Mucosa of descending colon (tissue), 3 donors: ENCODE measurements around the gene ZNHIT3. TPM values are rescaled to one million over a fixed set of nuclear protein-coding genes. Genes with fewer than 3 reads are reported as not detected.

Experiments used
- ATAC-seq: fragments of 200-7000 bp; cut with Tn5 transposase; one replicate; pipeline ENCODE4 v1.9.1; 2020; ENCODE audit warnings: mild to moderate bottlenecking, moderate library complexity
- DNase-seq, 3 donors: peaks; one replicate each; pipeline ENCODE4 v3.0.0-alpha.2; 2020
- H3K36me3 ChIP-seq: fragments of 200-600 bp; one replicate; pipeline ENCODE4 v1.8.0; 2021; ENCODE audit warnings: low read depth, mild to moderate bottlenecking
- H3K4me1 ChIP-seq: fragments of 200-600 bp; one replicate; pipeline ENCODE4 v1.8.0; 2021; ENCODE audit warnings: low read depth, mild to moderate bottlenecking
- H3K4me3 ChIP-seq: fragments of 200-600 bp; one replicate; pipeline ENCODE4 v1.8.0; 2021; ENCODE audit warnings: mild to moderate bottlenecking
- H3K9me3 ChIP-seq: fragments of 200-600 bp; one replicate; pipeline ENCODE4 v1.8.0; 2021; ENCODE audit warnings: mild to moderate bottlenecking
- intact Hi-C, 2 donors: fragments of 100-400 bp; cut with DNase I in 1 of 2; cut with micrococcal nuclease in 1 of 2; formaldehyde crosslinking; loops; one replicate each; pipeline versions ENCODE4 v1.11.0 to v1.11.1; 2022; cut with DNase I, micrococcal nuclease
- total RNA-seq, 3 donors: library from RNA; stranded (reverse); fragmentation: NEBNext Ultra II Directional in 2 of 3; extraction: Animal tissue kit (Norgen Biotek cat#: 25700) in 2 of 3; gene quantifications; one replicate each; pipeline versions ENCODE4 v1.2.1 to v1.2.4, GENCODE V29; 2021 to 2023
- TF ChIP-seq, protein P1 (sequence below): fragments of 200-600 bp; IDR thresholded peaks from one replicate; pipeline ENCODE4 v1.8.0; 2022; ENCODE audit warnings: antibody characterized with exemption, mild to moderate bottlenecking
- donor health status: DM: no; HTN: no; CAD: no; lungs with moderate emphysema.
- donor health status: DM: no; HTN: no; CAD: no.
- donor health status: DM: no; HTN: yes; CAD: no.

Gene ZNHIT3
- total RNA-seq, 3 donors from 2014 or later = 19.8 to 28.0 (median 21.2) TPM

DNA sequence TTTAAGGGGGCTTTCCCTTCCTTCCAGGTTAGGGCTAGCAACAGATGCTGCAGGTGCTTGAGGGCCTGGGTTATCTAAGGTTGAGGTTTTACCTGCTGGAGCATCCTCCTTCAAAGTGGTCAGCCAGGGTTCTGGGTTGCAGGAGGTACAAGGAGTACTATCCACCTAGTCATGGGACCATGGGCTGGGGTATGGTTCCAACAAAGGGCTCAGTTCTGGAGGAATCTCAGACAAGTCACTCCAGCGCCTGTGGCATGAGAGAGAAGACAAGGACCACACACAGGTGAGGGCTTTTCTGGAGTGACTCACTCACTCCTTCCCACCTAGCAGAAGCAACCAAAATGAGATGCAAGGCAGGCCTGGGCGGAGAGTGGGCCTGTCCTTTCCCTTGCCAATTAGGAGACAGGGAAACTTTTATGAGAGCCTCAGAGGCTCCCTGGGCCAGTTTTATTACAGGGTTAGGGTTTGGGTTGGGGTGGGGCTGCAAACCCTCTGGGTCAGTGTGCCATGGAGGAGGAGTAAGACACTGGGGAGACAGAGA is 46.0 kb downstream of the ZNHIT3 start:
- no peaks in the 10 kb centered on the region for H3K36me3 ChIP-seq
- no peak for ATAC-seq
- TF ChIP-seq, protein P1, sequence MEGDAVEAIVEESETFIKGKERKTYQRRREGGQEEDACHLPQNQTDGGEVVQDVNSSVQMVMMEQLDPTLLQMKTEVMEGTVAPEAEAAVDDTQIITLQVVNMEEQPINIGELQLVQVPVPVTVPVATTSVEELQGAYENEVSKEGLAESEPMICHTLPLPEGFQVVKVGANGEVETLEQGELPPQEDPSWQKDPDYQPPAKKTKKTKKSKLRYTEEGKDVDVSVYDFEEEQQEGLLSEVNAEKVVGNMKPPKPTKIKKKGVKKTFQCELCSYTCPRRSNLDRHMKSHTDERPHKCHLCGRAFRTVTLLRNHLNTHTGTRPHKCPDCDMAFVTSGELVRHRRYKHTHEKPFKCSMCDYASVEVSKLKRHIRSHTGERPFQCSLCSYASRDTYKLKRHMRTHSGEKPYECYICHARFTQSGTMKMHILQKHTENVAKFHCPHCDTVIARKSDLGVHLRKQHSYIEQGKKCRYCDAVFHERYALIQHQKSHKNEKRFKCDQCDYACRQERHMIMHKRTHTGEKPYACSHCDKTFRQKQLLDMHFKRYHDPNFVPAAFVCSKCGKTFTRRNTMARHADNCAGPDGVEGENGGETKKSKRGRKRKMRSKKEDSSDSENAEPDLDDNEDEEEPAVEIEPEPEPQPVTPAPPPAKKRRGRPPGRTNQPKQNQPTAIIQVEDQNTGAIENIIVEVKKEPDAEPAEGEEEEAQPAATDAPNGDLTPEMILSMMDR = no peak
- peaks cover 4% of the 10 kb centered on the region for H3K4me1 ChIP-seq
- no peak overlapping the region for H3K4me3 ChIP-seq
- H3K9me3 ChIP-seq = no peaks in the 10 kb centered on the region
- intact Hi-C loops = no loop called here
- no peak for DNase-seq

DNA sequence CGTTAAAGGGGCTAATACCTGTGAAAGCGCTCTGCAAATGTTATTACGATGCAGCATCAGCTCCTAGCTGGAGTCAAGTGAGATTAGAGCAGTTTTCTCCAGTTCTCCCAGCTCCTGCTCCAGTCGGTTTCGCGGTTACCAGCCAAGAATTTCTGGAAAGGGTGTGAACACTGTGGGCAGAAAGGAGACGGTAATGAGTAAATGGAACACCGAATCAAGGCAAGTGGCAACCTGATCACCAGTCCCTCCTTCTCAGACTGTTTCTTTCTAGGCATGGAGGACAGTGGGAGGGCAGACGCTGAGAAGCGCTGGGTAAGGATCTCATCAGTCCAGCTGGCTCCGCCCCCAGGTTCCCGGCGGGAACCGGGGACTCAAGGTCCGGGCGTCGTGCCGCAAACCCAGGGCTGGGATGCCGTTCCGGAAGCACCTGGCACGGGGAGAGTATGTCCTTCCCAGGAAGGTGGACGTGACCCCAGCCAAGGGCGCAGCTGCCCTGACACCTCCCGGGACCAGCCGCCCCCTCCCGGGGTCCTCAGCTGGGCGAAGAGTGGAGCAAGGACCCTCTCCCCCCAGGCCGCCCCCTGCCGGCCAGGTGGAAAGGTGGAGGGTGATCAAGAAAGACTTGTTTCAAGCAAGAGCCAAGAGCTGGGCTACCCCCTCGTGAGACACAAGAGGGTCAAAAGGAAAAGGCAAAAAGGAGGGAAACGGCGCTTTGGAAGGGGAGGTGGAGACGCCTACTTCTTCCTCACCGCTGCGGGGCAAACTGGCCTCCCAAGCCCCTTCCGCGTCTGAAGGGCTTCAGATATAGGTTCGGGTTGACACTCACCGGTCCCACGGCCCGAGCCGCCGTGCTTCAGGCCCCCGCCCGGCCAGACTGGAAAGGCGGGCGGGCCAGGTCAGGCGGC is 47.7 kb downstream of the ZNHIT3 start:
- TF ChIP-seq, protein P1 = peak; percentile 31
- H3K4me3 ChIP-seq = peak overlapping the region; percentile 76
- peak; percentile 69 for ATAC-seq
- no peaks in the 10 kb centered on the region for H3K9me3 ChIP-seq
- H3K4me1 ChIP-seq = peaks cover 4% of the 10 kb centered on the region
- intact Hi-C loops = no loop called here
- H3K36me3 ChIP-seq = no peaks in the 10 kb centered on the region
- peak; percentile 83 to 87 (median 86) for DNase-seq

DNA sequence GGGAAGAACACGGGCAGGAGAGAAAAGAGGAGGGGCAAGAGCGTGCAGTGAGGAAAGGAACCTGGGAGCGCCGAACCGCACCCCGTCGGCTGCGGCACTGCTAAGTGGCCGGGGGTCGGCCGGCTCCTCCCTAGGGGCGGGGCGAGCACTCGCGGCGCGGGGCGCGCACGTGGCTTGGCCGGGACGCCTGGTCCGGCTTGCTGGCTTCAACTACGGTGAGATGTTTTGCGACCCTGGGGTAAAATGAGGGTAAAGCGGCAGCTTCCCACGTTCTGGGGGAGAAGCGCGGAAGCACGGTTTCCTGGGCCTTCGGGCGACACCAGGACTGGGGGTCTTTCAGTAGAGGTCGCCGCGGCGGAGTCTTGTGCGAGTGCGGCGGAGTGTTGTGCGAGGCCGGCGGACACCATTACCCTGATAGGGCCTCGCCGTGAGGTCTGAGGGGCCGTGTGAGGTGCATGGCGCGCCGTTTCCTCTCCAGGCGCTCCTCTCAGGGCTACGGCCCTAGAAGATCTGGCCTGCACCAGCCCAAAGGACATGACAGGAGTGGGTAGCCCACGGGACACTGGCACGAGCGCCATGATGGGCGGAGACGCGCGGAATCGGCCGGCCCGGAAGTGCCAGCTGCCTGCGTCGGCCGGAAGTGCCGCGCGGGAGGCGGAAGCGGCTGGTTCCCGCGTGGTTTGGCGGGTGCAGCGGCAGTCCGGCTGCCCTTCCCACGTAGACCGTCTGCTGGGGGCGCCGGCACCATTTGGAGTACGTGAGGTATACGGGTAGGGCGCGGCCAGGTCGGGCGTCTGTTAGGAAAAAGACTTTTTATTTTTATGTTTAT is 48.6 kb downstream of the ZNHIT3 start, which contains the start of the genes MYO19 and PIGW:
Gene MYO19, minus strand, starts transcription at position 29 of the 829 bp plus-strand sequence. CDS start 2,330 bp downstream, outside the sequence.
Gene PIGW, plus strand, starts transcription at position 148 of the 829 bp plus-strand sequence. CDS start 2,115 bp downstream, outside the sequence.
- peak; percentile 94 for ATAC-seq
- DNase-seq = peak; percentile 91 to 95 (median 95)
- peak within 1 kb of the TSS; percentile 76 for H3K4me3 ChIP-seq
- TF ChIP-seq, protein P1 = peak; percentile 14
- H3K4me1 ChIP-seq = peaks cover 4% of the 10 kb centered on the region
- H3K36me3 ChIP-seq = no peaks in the 10 kb centered on the region
- no peaks in the 10 kb centered on the region for H3K9me3 ChIP-seq
- intact Hi-C loops = no loop called here

DNA sequence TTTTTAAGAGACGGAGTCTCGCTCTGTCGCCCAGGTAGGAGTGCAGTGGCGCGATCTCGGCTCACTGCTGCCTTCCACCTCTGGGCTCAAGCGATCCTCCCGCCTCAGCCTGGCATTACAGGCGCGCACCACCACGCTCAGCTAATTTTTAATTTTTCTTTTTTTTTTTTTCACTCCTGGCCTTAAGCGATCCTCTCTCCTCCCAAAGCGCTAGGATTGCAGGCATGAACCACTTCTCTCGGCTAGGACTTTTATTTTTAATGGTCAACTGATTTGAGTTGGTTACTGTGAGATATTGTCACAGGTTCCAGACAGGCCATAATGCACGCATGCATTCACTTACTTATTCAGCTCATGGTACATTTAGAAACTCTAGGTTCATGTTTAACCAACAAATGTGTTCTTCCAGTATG is 49.2 kb downstream of the ZNHIT3 start:
- H3K4me1 ChIP-seq = peaks cover 4% of the 10 kb centered on the region
- no peaks in the 10 kb centered on the region for H3K36me3 ChIP-seq
- intact Hi-C loops = no loop called here
- no peaks in the 10 kb centered on the region for H3K9me3 ChIP-seq
- H3K4me3 ChIP-seq = peak overlapping the region; percentile 76
- TF ChIP-seq, protein P1 = no peak
- no peak for DNase-seq
- ATAC-seq = peak; percentile 23

DNA sequence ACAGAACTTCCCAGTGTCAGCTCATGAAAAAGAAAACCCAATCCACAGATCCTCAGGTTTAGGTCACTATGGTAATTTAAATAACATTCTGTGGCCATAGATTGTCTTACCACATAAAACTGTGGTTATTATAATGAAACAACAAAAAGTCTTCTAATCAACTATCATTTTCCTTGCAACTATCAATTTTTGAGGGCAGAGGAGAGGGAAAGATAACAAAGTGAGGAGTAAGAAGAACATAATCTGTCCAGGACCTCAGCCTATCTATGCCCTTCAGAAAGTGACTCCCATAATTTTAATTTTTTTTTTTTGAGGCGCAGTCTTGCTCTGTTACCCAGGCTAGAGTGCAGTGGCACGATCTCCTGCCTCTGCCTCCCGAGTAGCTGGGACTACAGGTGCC is 54.2 kb downstream of the ZNHIT3 start:
- no peaks in the 10 kb centered on the region for H3K36me3 ChIP-seq
- H3K4me3 ChIP-seq = no peak overlapping the region
- peaks cover 14% of the 10 kb centered on the region for H3K4me1 ChIP-seq
- ATAC-seq (no peak), DNase-seq (no peak)
- H3K9me3 ChIP-seq = no peaks in the 10 kb centered on the region
- intact Hi-C loops = no loop called here
- TF ChIP-seq, protein P1 = no peak
